ENCODE data around the gene RPL14.

The RPL14 gene

DNA sequence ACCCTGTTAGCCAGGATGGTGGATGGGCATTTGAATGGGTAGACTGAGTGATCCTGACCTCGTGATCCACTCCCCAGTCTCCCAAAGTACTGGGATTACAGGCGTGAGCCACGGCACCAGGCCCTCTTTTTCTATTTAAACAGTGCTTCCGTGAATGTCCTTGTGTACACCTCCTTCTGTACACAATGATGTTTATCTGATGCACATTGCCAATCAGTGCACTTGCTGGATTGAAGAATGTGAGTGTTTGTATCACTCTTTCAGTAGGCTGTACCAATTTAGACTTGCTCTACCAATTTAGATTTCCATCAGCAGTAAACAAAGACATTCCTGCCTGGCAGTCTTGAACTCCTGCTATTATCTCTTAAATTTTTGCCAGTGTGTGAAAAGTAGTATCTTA, 10.9 kb downstream of the RPL14 start:
- DNase-seq (ENCODE audit: low read depth in 1 of 2, low spot score in 1 of 2): peak; percentile 59 to 91
- TF ChIP-seq JUND (IDR thresholded peaks at IDR 0.05; ENCODE audit: low read depth): peak; percentile 74
- in situ Hi-C loops (cut with HindIII; ENCODE audit: low pct_unique_long_range_greater_than_20kb, low sequenced_read_pairs): no loop called here

DNA sequence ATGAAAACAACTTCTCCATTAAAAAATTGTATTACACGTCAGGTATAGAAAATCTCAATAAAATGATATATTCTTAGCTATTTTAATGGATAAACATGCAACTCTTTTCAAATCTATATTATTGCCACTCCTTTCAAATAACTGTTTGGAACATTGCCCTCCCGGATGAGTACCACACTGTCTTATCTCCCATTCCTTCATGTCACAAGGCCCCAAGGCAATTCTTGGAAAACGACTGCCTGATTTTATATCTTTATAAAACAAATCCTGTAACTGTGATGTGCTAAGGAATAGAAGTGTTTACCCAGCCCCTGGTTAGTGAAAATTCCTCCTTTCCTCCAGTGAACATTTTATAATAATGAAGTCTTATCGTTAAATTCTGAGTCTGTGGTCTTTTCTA, 13.6 kb downstream of the RPL14 start:
- TF ChIP-seq JUND (IDR thresholded peaks at IDR 0.05; ENCODE audit: low read depth): no peak
- no peak for DNase-seq (ENCODE audit: low read depth in 1 of 2, low spot score in 1 of 2)
- in situ Hi-C loops (cut with HindIII; ENCODE audit: low pct_unique_long_range_greater_than_20kb, low sequenced_read_pairs): no loop called here

DNA sequence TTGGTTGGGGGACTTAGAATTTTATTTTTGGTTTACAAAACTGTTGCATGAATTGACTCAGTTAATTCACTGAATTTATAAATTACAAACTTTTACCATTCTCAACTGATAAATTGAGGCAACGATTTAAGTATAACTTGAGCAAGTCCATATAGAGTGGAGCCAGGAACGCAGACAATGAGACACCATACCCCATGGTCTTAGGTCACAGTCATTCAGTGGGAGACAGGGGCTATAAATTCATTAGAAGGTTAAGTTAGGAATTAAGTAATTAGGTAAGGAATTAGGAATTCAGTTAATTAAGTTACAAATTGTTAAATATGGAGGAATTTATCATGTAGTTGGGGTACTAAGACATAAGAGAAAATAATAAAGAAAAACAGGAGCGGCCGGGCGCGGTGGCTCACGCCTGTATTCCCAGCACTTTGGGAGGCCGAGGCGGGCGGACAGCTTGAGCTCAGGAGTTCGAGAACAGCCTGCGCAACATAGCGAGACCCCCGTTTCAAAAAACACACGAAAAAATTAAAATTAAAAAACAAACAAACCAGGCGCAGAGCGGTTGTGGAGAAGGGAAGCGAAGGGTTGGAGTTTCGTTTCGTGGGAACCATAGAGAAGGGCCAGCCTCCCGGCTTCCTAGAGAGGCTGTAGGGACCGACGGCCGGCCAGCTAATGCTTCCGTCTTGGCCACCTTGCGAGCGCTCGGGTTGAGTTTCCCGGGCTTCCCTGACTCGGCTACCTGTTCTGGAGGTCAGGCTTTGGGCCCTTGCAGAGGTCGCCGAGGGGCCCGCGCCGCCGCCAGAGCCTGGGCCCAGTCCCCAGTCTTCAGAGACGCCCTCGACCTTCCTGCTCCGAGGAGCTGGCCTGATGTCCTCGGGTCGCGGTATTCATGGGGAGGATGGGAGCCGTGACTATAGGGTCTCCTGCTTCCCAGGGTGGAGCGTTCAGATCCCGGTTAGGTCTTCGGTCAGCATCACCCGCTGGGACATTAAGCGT, 19.6 kb downstream of the RPL14 start, which contains the start of gene ZNF619:
TSS of gene ZNF619 (plus strand) at position 645 of the 993 bp plus-strand sequence. CDS start 858 bp downstream, outside the sequence.
- in situ Hi-C loops (cut with HindIII; ENCODE audit: low pct_unique_long_range_greater_than_20kb, low sequenced_read_pairs): no loop called here
- no peak for TF ChIP-seq JUND (IDR thresholded peaks at IDR 0.05; ENCODE audit: low read depth)
- DNase-seq (ENCODE audit: low read depth in 1 of 2, low spot score in 1 of 2): peak; percentile 56 to 78

DNA sequence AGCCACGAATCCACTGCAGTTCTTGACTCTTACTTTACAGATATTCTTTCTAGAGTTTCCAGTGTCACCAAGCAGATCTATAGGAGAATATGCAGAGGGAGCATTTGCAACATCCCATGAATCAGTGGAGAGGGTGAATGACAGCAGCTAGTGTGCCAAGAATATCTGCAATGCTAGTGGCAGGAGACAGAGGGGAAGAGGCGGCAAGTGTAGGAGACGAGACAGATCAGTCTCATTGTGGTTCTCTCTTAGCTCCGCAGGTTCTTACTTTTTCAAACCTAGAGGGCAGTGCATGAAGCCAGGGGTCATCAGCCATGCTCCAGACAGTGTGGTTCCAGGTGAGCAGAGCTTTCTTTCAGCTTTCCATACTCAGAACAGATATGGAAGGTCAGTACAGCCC, 20.5 kb downstream of the RPL14 start:
- in situ Hi-C loops (cut with HindIII; ENCODE audit: low pct_unique_long_range_greater_than_20kb, low sequenced_read_pairs): no loop called here
- TF ChIP-seq JUND (IDR thresholded peaks at IDR 0.05; ENCODE audit: low read depth): no peak
- no peak for DNase-seq (ENCODE audit: low read depth in 1 of 2, low spot score in 1 of 2)

DNA sequence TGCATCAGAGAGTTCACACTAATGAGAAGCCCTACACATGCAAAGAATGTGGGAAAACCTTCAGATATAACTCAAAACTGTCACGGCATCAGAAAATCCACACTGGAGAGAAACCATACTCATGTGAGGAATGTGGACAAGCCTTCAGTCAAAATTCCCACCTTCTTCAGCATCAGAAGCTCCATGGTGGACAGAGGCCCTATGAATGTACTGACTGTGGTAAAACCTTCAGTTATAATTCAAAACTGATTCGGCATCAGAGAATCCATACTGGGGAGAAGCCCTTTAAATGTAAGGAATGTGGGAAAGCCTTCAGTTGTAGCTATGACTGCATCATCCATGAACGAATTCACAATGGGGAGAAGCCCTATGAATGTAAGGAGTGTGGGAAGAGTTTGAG, 30.0 kb downstream of the RPL14 start:
- no peak for DNase-seq (ENCODE audit: low read depth in 1 of 2, low spot score in 1 of 2)
- in situ Hi-C loops (cut with HindIII; ENCODE audit: low pct_unique_long_range_greater_than_20kb, low sequenced_read_pairs): no loop called here
- TF ChIP-seq JUND (IDR thresholded peaks at IDR 0.05; ENCODE audit: low read depth): no peak

DNA sequence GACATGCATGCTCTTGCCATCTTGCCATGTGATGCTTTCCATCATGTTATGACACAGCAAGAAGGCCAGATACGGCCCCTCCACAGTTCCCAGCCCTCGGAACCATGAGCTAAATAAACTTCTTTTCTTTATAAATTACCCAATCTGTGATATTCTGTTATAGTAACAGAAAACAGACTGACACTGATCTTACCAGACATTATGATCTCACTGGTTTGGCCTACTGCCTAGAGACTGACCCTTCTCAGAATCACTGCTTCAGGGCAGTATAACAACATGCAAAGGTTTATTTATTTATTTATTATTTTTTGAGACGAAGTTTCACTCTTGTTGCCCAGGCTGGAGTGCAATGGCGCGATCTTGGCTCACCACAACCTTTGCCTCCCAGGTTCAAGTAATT, 33.8 kb downstream of the RPL14 start:
- in situ Hi-C loops (cut with HindIII; ENCODE audit: low pct_unique_long_range_greater_than_20kb, low sequenced_read_pairs): no loop called here
- DNase-seq (ENCODE audit: low read depth in 1 of 2, low spot score in 1 of 2): no peak
- TF ChIP-seq JUND (IDR thresholded peaks at IDR 0.05; ENCODE audit: low read depth): no peak

DNA sequence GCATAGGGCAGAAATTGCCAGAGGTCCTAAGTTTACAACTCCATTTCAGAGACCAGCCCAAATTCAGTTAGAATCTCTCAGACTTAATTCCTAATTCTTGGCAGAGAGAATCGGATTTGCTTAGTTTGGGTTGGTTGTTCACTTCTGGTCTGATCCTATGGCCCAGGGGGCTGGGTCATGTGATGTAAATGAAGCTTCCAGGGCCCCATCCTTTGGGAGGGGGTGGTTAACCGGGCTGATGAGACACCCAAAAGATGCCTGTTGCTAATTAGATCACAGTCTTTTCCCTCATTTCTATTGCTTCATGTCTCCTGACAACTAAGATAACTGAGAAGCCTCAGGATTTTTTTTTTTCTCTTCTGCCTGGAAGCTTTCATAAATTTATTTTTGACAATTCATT, 37.6 kb downstream of the RPL14 start:
- no peak for DNase-seq (ENCODE audit: low read depth in 1 of 2, low spot score in 1 of 2)
- no peak for TF ChIP-seq JUND (IDR thresholded peaks at IDR 0.05; ENCODE audit: low read depth)
- in situ Hi-C loops (cut with HindIII; ENCODE audit: low pct_unique_long_range_greater_than_20kb, low sequenced_read_pairs): no loop called here

DNA sequence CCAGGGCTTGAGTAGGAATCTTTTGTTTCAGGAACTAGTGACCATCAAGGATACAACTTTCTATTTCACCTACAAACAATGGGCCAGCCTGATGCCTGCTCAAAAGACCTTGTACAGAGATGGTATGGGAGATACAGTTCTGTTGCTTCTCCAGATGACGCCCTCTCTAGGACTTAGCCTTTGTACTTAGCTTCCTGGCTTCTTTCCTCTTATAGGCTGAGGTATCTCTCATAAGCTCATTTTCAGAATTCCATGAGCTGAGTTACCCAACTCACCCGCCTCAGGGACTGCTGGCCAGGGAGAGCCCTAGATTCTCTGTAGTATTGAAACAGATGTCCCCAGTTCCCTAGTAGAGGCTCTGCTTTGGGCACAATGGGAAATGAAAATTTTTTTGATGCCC, 40.1 kb downstream of the RPL14 start:
- TF ChIP-seq JUND (IDR thresholded peaks at IDR 0.05; ENCODE audit: low read depth): no peak
- in situ Hi-C loops (cut with HindIII; ENCODE audit: low pct_unique_long_range_greater_than_20kb, low sequenced_read_pairs): no loop called here
- no peak for DNase-seq (ENCODE audit: low read depth in 1 of 2, low spot score in 1 of 2)

DNA sequence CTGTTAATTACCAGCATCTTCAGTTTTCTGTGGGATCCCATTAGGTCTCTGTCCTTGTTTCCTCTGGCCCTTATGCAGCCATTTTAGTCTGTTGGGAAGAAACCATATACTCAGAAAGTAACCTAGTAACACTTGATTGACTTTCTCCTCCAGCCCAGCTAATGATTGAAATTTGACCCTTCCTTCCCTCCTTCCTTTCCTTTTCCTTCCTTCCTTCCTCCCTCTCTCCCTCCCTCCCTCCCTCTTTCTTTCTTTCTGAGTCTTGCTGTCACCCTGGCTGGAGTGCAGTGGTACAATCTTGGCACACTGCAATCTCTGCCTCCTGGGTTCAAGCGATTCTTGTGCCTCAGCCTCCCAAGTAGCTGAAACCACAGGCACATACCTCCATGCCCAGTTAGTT, 42.8 kb downstream of the RPL14 start:
- in situ Hi-C loops (cut with HindIII; ENCODE audit: low pct_unique_long_range_greater_than_20kb, low sequenced_read_pairs): no loop called here
- DNase-seq (ENCODE audit: low read depth in 1 of 2, low spot score in 1 of 2): no peak
- no peak for TF ChIP-seq JUND (IDR thresholded peaks at IDR 0.05; ENCODE audit: low read depth)

DNA sequence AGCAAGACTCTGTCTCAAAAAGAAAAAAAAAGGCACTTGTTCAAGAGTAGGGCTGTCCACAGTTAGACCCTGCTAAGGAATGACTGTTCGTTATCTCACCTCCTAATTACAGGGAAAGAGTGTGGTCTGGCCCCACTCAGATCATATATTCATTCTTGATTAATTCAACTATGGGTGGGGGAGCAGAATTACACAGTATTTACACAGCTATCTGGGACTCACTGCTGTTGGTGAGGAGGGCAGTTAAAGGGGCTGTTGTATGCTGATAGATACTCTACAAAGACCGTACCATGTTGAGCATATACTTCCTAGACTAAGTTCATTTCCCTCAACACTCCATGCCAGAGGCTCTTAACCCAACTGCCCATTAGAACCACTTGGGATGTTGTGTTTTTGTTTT, 44.9 kb downstream of the RPL14 start:
- TF ChIP-seq JUND (IDR thresholded peaks at IDR 0.05; ENCODE audit: low read depth): no peak
- DNase-seq (ENCODE audit: low read depth in 1 of 2, low spot score in 1 of 2): no peak
- in situ Hi-C loops (cut with HindIII; ENCODE audit: low pct_unique_long_range_greater_than_20kb, low sequenced_read_pairs): no loop called here

DNA sequence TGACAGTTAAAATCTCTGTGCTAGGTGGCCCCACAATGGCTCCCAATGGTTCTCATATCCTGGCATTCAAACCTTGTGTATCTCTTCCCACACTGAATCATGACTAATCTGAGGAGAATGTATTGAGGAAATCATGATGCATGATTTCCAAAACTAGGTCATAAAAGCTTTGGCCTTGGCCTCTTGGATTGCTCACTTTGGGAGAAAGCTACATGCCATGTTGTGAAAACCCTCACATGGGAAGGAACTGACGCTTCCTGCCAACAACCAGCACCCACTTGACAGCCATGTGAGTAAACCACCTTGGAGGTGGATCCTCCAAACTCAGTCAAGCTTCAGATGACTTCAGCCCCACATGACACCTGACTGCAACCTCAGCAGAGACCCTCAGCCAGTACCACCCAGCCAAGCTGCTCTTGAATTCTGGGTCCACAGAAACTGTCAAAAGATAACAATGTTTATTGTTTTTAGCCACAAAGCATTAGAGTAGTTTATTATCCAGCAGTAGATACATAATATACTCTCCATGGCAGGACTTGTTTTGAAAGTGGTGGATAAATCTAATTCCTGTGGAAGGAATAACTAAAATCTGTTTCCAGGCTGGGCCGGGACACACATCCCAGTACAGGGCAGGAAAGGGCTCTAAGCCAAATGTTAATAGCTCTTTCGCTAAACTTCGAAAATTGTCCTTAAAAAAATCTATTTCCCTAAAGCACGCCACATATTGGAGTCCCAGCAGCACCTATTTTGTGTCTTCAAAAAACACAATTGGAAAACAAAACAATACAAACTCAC, 47.7 kb downstream of the RPL14 start:
- TF ChIP-seq JUND (IDR thresholded peaks at IDR 0.05; ENCODE audit: low read depth): no peak
- in situ Hi-C loops (cut with HindIII; ENCODE audit: low pct_unique_long_range_greater_than_20kb, low sequenced_read_pairs): no loop called here
- DNase-seq (ENCODE audit: low read depth in 1 of 2, low spot score in 1 of 2): no peak

DNA sequence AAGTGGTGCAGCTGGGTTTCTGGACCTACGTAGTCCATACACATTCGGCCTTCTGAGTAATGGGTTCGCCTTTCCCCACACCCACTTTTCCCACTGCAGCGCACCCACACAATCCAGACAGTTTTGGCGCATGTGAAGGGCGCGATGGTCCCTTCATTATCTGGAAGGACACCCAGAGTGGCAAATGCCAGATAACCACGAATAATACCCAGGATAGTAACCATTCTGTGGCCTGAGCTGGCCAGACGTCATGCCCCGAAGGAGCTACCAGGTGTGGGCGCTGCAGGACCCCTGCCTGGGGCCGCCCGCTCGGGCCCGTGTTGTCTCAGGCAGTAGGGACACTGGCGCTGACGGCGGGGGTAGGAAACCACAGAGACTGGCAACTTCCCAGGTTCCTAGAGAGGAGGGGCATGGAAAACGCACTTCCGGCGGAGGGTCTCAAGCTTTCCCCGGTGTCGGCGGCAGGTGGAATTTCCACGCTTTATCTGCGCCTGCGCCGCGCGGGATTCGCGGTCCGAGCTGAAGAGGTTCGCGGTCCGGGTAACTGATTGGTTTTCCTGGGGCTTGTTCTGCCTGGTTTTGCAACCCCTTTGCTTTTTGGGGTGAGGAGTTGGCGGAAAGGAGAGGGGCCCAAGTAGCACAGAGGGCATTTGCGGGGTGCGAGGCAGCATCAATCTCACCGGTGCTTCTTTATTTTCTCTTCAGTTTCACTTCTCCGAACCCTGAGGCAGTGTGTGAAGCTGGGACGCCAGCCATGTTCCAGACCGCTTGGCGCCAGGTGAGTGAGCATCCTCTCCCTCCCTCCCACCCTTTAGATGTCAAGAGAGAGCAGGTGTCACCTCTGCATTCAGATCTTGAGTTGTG, 48.7 kb downstream of the RPL14 start, which contains the start of gene ZNF620:
TSS of gene ZNF620 (plus strand) at position 441 of the 864 bp plus-strand sequence. CDS start at position 755, 314 bp downstream.
- in situ Hi-C loops (cut with HindIII; ENCODE audit: low pct_unique_long_range_greater_than_20kb, low sequenced_read_pairs): no loop called here
- DNase-seq (ENCODE audit: low read depth in 1 of 2, low spot score in 1 of 2): peak; percentile 52 to 90
- TF ChIP-seq JUND (IDR thresholded peaks at IDR 0.05; ENCODE audit: low read depth): no peak
